ENCODE data around the gene PIKFYVE.
A peak's percentile ranks its signal among the peaks of the same experiment; 100 is the strongest.
"Not testable (repeated sequence)": the region's sequence is repeated elsewhere in the genome, so short reads cannot be mapped to it uniquely, and the experiment has no call there.

Gene PIKFYVE

GRCh38 chr2:208352644-208353567, 86.9 kb downstream of the PIKFYVE start:
- no peak for TF ChIP-seq CTCF (IDR thresholded peaks at IDR 0.05; ENCODE audit: low read depth, low read length)
- no peak for TF ChIP-seq MYC (IDR thresholded peaks at IDR 0.05; ENCODE audit: low read depth, low read length)
- TF ChIP-seq MAX (IDR thresholded peaks at IDR 0.05; ENCODE audit: low read depth, low read length), result no peak
- TF ChIP-seq POLR2A (IDR thresholded peaks at IDR 0.05; ENCODE audit: extremely low read depth, insufficient read length), result no peak
- H3K4me3 ChIP-seq (ENCODE audit: low read depth, low read length), result no peak overlapping the region
- no peak for DNase-seq (ENCODE audit: low read depth)

- no peak for DNase-seq (ENCODE audit: low read depth)
- TF ChIP-seq CTCF (IDR thresholded peaks at IDR 0.05; ENCODE audit: low read depth, low read length), result no peak
- TF ChIP-seq MAX (IDR thresholded peaks at IDR 0.05; ENCODE audit: low read depth, low read length), result no peak
- TF ChIP-seq MYC (IDR thresholded peaks at IDR 0.05; ENCODE audit: low read depth, low read length), result no peak
- no peak for TF ChIP-seq POLR2A (IDR thresholded peaks at IDR 0.05; ENCODE audit: extremely low read depth, insufficient read length)
- H3K4me3 ChIP-seq (ENCODE audit: low read depth, low read length), result no peak overlapping the region
Observed at GRCh38 chr2:208354964-208355381, 88.9 kb downstream of the PIKFYVE start.

- DNase-seq (ENCODE audit: low read depth), result not testable (repeated sequence)
Observed at GRCh38 chr2:208356420-208356819, 90.4 kb downstream of the PIKFYVE start.

GRCh38 chr2:208356846-208357574, 91.0 kb downstream of the PIKFYVE start:
- no peak overlapping the region for H3K4me3 ChIP-seq (ENCODE audit: low read depth, low read length)
- no peak for DNase-seq (ENCODE audit: low read depth)
- TF ChIP-seq MYC (IDR thresholded peaks at IDR 0.05; ENCODE audit: low read depth, low read length) (no peak), CTCF (IDR thresholded peaks at IDR 0.05; ENCODE audit: low read depth, low read length) (no peak), POLR2A (IDR thresholded peaks at IDR 0.05; ENCODE audit: extremely low read depth, insufficient read length) (no peak)

More at GRCh38 chr2:208356420-208356819, 90.4 kb downstream of the PIKFYVE start:
- not testable (repeated sequence) for H3K4me3 ChIP-seq (ENCODE audit: low read depth, low read length)

GRCh38 chr2:208358758-208359631, 92.9 kb downstream of the PIKFYVE start:
- peak overlapping the region; percentile 18 for H3K4me3 ChIP-seq (ENCODE audit: low read depth, low read length)
- TF ChIP-seq CTCF (IDR thresholded peaks at IDR 0.05; ENCODE audit: low read depth, low read length) (no peak), MYC (IDR thresholded peaks at IDR 0.05; ENCODE audit: low read depth, low read length) (no peak), POLR2A (IDR thresholded peaks at IDR 0.05; ENCODE audit: extremely low read depth, insufficient read length) (no peak), MAX (IDR thresholded peaks at IDR 0.05; ENCODE audit: low read depth, low read length) (no peak)
- peak; percentile 49 for DNase-seq (ENCODE audit: low read depth)

GRCh38 chr2:208359632-208359986, 93.6 kb downstream of the PIKFYVE start:
- H3K4me3 ChIP-seq (ENCODE audit: low read depth, low read length), result peak overlapping the region; percentile 18
- DNase-seq (ENCODE audit: low read depth), result peak; percentile 68
- no peak for TF ChIP-seq CTCF (IDR thresholded peaks at IDR 0.05; ENCODE audit: low read depth, low read length)
- no peak for TF ChIP-seq POLR2A (IDR thresholded peaks at IDR 0.05; ENCODE audit: extremely low read depth, insufficient read length)
- no peak for TF ChIP-seq MYC (IDR thresholded peaks at IDR 0.05; ENCODE audit: low read depth, low read length)
- no peak for TF ChIP-seq MAX (IDR thresholded peaks at IDR 0.05; ENCODE audit: low read depth, low read length)
